ENCODE measurements around the gene DMD. TPM values are rescaled to one million over a fixed set of nuclear protein-coding genes. Genes with fewer than 3 reads are reported as not detected.

Gene DMD
- total and polyA plus RNA-seq, 2 experiments from 2014 or later = 73.5 to 90.7 TPM

DNA sequence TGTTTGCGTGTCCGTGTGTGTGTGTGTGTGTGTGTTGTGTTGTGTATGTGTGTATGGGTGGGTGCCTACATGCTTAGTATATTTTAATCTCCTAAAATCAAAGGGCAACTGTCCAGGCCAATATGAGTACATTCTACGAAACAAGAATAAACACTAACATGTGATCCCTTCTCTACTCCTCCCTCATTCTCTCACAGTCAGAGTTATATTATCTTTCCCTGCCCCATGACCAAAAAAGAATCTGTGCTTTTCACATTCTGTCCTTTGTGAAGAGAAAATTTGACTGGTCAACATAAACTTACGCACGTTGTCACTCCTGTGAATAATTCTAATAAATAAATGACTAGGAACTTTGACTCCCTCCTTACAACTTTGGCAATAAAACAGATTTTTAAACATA is 532.9 kb downstream of the DMD start:
- DNase-seq (ENCODE audit: low read depth in 1 of 2, low spot score in 1 of 2) = no peak
- H3K4me1 ChIP-seq (ENCODE audit: low read depth) = peaks cover 4% of the 10 kb centered on the region
- no peaks in the 10 kb centered on the region for H3K9me3 ChIP-seq (ENCODE audit: low read depth)
- H3K27me3 ChIP-seq = no peaks in the 10 kb centered on the region
- H3K27ac ChIP-seq = no peak overlapping the region
- TF ChIP-seq, protein P1, sequence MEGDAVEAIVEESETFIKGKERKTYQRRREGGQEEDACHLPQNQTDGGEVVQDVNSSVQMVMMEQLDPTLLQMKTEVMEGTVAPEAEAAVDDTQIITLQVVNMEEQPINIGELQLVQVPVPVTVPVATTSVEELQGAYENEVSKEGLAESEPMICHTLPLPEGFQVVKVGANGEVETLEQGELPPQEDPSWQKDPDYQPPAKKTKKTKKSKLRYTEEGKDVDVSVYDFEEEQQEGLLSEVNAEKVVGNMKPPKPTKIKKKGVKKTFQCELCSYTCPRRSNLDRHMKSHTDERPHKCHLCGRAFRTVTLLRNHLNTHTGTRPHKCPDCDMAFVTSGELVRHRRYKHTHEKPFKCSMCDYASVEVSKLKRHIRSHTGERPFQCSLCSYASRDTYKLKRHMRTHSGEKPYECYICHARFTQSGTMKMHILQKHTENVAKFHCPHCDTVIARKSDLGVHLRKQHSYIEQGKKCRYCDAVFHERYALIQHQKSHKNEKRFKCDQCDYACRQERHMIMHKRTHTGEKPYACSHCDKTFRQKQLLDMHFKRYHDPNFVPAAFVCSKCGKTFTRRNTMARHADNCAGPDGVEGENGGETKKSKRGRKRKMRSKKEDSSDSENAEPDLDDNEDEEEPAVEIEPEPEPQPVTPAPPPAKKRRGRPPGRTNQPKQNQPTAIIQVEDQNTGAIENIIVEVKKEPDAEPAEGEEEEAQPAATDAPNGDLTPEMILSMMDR (IDR thresholded peaks at IDR 0.05; ENCODE audit: low read depth, low read length) = no peak
- H3K4me3 ChIP-seq = no peak overlapping the region
- no peaks in the 10 kb centered on the region for H3K36me3 ChIP-seq

DNA sequence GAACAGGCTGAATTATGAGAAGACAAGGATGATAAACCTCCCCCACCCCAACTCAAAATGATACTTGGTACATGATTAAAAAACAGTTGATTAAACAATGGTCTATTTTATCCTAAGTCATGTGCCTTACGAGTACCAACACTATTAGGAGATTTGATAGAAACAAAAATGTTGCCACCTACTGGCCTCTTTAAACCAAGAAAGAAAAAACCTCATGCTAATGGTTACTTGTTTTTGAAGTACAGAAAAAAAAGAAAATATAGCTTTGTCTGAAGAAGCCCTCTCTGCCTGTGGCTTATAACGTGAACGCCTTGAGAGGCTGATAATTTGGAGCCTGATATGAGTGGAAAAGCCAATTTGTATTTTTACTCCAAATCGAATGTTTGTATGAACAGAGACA is 538.2 kb downstream of the DMD start:
- no peaks in the 10 kb centered on the region for H3K9me3 ChIP-seq (ENCODE audit: low read depth)
- TF ChIP-seq, protein P1 (IDR thresholded peaks at IDR 0.05; ENCODE audit: low read depth, low read length) = peak; percentile 7
- no peaks in the 10 kb centered on the region for H3K36me3 ChIP-seq
- no peaks in the 10 kb centered on the region for H3K27me3 ChIP-seq
- H3K4me3 ChIP-seq = no peak overlapping the region
- H3K27ac ChIP-seq = no peak overlapping the region
- peak; percentile 1 to 17 for DNase-seq (ENCODE audit: low read depth in 1 of 2, low spot score in 1 of 2)
- peaks cover 7% of the 10 kb centered on the region for H3K4me1 ChIP-seq (ENCODE audit: low read depth)

DNA sequence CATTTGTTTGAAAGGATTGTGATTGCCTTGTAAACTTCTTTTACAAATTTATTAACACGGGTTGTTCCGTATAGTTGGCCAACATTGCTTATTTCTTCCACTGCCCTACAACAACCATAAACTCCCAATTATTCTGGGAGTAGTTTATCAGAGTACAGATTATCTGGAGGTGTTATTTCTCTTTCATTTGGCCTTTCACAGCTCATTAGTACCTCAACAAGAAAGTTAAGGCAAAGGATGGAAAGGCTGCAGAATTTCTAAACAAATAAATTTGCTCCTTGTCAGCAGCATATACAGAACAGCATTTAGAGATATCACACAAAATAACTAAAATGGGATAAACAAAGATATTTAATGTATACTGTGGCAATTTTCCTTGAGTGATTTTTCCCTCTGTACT is 548.8 kb downstream of the DMD start:
- H3K27me3 ChIP-seq = no peaks in the 10 kb centered on the region
- TF ChIP-seq, protein P1 (IDR thresholded peaks at IDR 0.05; ENCODE audit: low read depth, low read length) = no peak
- H3K27ac ChIP-seq = no peak overlapping the region
- no peaks in the 10 kb centered on the region for H3K4me1 ChIP-seq (ENCODE audit: low read depth)
- DNase-seq (ENCODE audit: low read depth in 1 of 2, low spot score in 1 of 2) = no peak
- no peaks in the 10 kb centered on the region for H3K9me3 ChIP-seq (ENCODE audit: low read depth)
- H3K36me3 ChIP-seq = no peaks in the 10 kb centered on the region
- H3K4me3 ChIP-seq = no peak overlapping the region

DNA sequence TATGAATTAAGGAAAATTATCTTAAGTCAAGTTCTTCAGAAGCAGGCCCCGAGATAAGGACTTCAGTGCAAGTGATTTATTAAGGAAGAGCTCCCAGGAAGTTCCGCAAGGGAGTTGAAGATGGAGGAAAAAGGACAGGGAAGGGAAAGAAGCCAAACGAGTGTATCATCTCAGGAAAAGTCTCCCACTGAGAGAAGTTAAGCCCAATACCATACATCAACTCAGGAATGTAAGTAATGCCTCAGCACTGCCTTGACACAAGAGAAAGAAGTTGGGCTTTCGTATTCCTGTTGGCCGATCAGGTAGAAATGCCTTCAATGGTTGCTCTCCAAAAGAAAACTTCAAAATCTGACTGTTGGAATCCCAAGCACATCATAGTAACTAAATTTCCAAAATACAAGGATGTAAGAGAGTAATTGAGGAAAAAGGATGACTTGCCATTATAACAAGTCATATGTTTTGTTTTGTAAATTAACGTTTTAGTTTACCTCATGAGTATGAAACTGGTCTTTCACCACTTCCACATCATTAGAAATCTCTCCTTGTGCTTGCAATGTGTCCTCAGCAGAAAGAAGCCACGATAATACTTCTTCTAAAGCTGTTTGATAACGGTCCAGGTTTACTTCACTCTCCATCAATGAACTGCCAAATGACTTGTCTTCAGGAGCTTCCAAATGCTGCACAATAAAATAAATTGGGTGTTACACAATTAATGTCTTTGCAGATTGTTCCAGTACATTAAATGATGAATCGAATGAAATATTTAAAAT is 566.7 kb downstream of the DMD start:
- Histone ChIP-seq H3K4me1 (ENCODE audit: low read depth) (no peaks in the 10 kb centered on the region), H3K27ac (no peak overlapping the region), H3K4me3 (no peak overlapping the region), H3K27me3 (no peaks in the 10 kb centered on the region), H3K9me3 (ENCODE audit: low read depth) (no peaks in the 10 kb centered on the region), H3K36me3 (no peaks in the 10 kb centered on the region)
- no peak for DNase-seq (ENCODE audit: low read depth in 1 of 2, low spot score in 1 of 2)
- TF ChIP-seq, protein P1 (IDR thresholded peaks at IDR 0.05; ENCODE audit: low read depth, low read length) = no peak

DNA sequence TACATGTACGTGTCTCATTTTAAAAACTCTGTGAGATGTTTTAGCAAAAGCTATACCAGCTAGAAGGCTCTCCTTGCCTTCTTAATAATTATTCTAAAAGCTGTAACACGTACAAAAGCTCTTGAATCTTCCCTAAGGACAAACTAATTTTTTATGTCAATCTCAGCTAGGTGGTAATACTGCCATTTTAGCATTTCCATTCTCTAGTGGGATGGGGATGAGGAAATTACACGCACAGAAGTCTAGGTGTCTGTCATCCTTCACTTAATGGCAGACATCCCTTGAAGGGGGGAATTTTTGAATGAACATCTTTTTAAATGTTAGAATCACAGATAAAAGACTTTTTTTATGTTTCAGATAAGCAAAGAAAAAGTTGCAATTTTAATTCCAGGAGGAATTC is 569.1 kb downstream of the DMD start:
- no peak overlapping the region for H3K4me3 ChIP-seq

More for the DNA sequence above, 569.1 kb downstream of the DMD start:
- no peak overlapping the region for H3K27ac ChIP-seq
- TF ChIP-seq, protein P1 (IDR thresholded peaks at IDR 0.05; ENCODE audit: low read depth, low read length) = no peak
- H3K4me1 ChIP-seq (ENCODE audit: low read depth) = no peaks in the 10 kb centered on the region
- no peaks in the 10 kb centered on the region for H3K9me3 ChIP-seq (ENCODE audit: low read depth)
- no peaks in the 10 kb centered on the region for H3K36me3 ChIP-seq
- H3K27me3 ChIP-seq = no peaks in the 10 kb centered on the region
- DNase-seq (ENCODE audit: low read depth in 1 of 2, low spot score in 1 of 2) = no peak

All from cardiac muscle cell (in vitro differentiated cells and primary cell).